Measurements from ENCODE around the gene ADAMTS2.
"Not testable (repeated sequence)": the region's sequence is repeated elsewhere in the genome, so short reads cannot be mapped to it uniquely, and the experiment has no call there.

Gene ADAMTS2

DNA sequence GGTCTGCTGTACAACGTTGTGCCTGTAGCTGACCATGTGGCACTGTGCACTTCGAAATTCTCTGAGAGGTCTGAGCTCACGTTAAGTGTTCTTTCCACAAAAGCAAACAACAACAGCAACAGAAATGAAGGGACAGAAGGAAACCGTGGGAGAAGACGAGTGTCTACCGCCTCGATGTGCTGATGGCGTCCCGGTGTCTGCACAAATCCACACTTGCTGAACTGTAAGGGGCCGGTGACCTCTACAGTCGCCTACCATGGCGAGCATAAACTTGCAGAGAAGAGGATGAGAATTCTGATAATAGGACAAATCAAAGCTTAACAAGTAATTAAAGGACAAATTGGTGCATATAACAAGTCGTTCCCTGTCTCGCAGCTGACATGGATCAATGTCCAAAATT, 114.0 kb downstream of the ADAMTS2 start:
- DNase-seq (ENCODE audit: low spot score) = no peak

DNA sequence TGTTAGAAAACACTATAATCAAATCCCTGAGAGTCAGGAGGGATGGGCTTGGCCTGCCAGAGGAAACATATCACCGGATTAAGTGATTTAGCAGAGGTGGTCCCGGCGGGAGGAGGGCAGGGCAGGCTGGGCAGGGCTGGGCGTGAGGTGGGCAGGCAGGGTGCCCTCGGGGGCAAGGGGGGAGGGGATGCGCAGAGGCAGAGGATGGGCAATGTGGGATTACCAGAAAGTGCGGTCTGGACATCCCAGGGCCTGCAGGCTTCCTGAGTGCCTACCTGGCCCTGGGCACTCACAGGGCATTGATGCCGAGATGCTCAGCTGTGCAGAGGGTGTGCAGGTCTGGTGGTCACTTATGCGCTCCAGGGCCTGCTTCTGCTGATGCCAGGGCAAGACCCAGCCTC, 115.2 kb downstream of the ADAMTS2 start:
- DNase-seq (ENCODE audit: low spot score) = no peak

GRCh38 chr5:179229331-179229831, 115.9 kb downstream of the ADAMTS2 start:
- no peak for DNase-seq (ENCODE audit: low spot score)

DNA sequence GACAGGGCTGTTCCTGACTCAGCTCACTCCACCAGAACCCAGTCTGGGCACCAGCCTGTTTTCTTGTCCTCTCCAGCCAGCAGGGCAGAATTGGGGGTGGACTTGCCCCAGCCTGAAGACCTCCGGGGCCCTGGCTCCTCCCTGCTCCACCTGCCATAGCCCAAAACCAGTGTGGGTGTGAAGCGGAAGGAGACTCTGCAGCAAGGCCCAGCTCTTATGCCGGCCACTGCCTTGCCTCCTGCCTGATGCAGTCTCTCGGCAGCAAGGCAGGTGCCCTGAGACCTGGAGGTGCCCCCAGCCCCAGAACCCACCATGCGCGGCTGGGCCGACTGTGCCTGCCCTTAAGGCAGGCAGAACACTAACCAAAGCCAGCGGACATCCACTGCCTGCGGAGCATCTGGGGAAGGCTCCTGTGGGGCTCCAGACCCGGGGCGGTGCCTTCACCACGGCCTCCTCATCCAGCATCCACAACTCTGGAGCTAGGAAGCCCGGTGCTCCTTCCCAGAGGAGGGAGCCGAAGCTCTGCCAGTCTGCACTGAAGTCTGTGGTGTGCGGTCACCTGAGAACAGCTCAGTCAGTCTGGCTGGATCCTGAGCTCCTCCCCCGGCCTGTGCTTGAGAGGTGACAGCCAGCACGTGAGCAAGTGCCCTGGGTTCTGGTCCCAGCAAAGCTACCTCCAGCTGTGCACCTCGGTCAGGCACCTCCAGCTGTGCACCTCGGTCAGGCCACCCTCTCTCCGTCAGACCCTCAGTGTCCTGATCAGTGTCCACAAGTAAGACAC, 116.7 kb downstream of the ADAMTS2 start:
- DNase-seq (ENCODE audit: low spot score) = no peak

DNA sequence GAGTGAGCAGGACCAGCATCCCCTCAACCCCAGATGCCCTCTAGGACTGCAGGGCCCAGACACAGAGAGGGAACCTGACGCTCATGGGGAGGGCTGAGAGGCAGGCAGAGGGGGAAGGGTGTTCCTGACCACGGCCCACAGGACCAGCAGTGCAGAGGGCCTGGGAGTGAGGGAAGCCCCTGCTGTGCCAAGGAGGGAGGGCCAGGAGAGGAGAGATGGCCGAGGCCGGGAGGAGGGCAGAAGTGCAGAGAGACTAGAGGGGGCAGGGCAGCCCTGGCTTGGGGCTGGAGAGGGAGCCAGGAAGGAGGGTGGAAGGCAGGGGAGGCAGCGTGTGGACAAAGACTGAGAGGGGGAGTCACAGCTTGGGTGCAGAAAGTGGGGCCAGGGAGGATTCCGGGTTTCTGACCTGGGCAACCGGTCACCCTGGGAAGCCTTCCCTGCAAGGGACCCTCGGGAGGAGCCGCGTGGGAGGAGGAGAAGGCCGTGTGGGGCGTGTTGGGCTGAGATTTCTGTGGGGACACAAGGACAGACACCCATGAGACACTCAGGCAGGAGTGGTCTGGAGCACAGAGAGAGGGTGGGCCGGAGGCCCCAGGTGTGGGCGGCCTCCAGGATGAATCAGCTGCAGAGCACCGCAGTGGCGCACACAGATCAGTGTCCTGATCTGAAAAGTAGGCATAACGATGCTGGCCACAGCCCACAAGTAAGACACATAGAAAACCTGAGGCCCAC, 117.5 kb downstream of the ADAMTS2 start:
- no peak for DNase-seq (ENCODE audit: low spot score)

- DNase-seq (ENCODE audit: low spot score) = no peak
Observed at GRCh38 chr5:179227229-179227579, 118.1 kb downstream of the ADAMTS2 start.

- DNase-seq (ENCODE audit: low spot score) = no peak
Observed at GRCh38 chr5:179226696-179227095, 118.6 kb downstream of the ADAMTS2 start.

GRCh38 chr5:179225387-179225786, 119.9 kb downstream of the ADAMTS2 start:
- DNase-seq (ENCODE audit: low spot score) = no peak

- no peak for DNase-seq (ENCODE audit: low spot score)
Observed at GRCh38 chr5:179224741-179225140, 120.5 kb downstream of the ADAMTS2 start.

GRCh38 chr5:179223961-179224360, 121.3 kb downstream of the ADAMTS2 start:
- no peak for DNase-seq (ENCODE audit: low spot score)

DNA sequence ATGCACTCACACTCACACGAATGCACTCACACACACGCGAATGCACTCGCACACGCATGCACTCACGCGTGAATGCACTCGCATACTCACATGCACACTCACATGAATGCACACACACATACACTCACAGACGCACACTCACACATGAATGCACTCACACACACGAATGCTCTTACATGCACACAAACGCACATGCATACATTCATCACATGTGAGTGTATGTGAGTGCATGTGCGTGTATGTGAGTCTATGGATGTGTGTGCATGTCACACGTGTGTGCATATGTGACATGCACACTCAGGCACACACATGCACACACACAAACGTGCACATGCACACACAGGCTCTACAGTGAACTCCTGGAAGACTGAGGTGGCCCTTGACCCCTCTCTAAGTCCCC, 121.7 kb downstream of the ADAMTS2 start:
- no peak for DNase-seq (ENCODE audit: low spot score)

GRCh38 chr5:179222246-179223017, 122.8 kb downstream of the ADAMTS2 start:
- DNase-seq (ENCODE audit: low spot score) = no peak

GRCh38 chr5:179221877-179222220, 123.4 kb downstream of the ADAMTS2 start:
- DNase-seq (ENCODE audit: low spot score) = no peak

DNA sequence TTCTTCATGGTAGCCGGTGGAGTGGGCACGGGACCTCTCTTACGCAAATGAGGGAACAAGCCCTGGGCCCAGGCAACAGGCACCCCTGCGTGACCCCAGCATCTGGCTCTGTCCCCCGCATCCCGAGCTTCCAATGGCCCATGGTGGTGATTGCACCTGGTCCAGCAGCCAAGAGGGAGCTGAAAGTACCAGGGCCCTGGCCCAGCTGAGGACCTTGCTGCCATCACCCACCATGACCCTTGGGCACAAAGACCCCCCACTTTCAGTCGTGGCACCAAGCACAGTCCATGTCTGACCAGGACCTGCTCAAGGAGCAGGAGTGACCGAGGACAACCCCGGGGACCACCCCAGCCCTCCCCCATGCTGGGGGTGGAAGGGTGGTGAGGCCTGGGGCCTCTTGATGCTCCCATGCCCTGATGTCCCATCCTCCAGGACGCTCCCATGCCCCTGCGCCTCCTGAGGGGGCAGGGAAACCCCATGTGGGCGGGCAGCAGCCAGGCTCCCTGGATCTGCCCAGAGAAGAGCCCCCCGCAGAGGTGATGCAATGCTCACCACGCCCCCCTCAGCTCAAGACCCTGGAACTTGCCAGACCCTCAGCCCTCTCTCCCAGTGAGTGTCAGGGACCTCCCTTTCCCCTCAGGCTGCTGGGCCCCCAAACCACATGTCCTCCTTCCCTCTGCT, 123.9 kb downstream of the ADAMTS2 start:
- DNase-seq (ENCODE audit: low spot score) = no peak

DNA sequence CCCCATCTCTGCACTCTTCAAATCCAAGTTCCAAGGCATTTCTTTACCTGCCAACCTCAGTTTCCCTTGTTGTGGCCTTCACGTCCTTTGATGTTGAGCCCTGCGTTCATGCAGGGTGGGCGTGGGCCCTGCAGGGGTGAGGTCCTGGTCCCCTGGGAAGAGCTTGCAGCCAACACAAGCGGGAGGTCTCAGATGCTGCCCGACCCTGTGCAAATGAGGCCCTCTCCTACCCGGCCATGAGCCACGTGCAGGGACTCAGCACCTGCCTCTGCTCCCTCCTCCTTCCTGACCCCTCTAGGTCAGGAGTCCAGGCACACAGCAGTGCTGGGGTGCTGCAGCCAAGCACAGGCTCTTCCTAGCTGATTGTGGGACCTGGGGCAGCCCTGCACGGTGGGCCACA, 124.5 kb downstream of the ADAMTS2 start:
- no peak for DNase-seq (ENCODE audit: low spot score)

GRCh38 chr5:179219661-179220620, 125.3 kb downstream of the ADAMTS2 start:
- DNase-seq (ENCODE audit: low spot score) = no peak

- no peak for DNase-seq (ENCODE audit: low spot score)
Observed at GRCh38 chr5:179218943-179219330, 126.3 kb downstream of the ADAMTS2 start.

DNA sequence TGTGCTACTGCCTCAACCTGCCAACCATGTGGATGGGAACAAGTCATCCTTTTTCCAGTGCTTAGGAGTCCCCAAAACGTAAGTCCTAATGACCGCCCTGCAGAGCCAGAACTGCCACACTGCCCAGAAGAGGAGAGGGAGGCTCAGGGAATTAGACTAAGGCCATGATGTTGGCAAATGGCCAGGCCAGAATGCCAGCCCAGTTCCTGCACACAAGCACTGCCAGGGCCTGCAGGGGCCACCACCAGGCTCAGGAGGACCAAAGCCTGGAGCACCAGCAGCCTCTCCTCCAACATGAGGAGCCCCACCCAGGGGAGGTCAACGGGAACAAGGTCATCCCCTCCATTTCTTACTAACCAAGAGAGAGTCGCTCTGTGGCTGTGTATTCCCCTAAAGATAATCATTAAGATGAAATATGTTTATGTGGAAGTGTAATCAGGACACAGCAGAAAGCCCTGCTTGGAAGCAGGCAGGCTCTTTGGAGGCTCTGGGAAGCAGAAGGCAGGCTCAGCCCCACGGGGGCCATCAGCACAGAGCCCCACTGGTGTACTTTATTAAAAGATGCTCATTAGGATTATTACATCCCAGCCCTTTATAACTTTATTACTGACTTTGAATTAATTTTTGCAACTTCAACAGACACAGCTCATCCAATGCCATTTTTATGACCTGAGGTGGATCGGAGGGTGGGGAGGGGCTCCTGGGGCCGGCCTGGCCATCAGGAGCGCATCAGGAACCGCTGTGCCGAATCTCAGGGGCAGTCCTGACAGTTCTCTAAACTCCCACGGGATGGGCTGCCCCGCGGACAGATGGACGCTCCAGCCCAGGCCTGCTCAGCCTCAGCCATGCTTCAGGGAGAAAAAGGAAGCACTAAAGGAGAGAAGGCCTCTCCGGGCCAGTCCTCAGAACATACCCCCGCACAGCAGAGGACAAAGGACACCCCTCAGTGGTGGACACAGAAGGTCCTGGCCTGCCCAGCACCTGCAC, 127.0 kb downstream of the ADAMTS2 start:
- no peak for DNase-seq (ENCODE audit: low spot score)

- DNase-seq (ENCODE audit: low spot score) = no peak
Observed at GRCh38 chr5:179217356-179217755, 127.9 kb downstream of the ADAMTS2 start.

DNA sequence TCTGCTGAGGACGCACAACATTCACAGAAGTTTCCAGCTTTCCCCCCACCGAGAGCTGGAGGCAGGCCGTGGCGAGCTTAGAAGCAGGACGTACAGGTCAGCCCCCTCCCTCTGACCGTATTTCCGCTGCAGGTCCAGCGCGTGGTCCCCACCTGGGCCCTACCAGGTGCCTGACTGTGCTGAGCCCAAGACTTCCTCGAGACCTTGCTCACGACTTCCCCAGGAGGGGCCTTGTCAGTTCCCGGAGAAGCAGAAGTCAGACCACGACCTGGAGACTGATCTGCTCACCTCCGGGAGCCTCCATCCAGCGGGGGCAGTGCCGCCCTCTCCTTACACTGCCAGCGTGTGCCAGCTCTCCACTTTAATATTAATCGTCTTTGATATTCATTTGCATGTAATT, 128.9 kb downstream of the ADAMTS2 start:
- DNase-seq (ENCODE audit: low spot score) = not testable (repeated sequence)
